OCI-LY3 (cell line): ENCODE measurements around the gene CSPG5.

ENCODE experiments used
- H2AFZ ChIP-seq: fragments of 200-600, 300-600 bp; shearing (Covaris generic); 2 replicates; pipeline ENCODE4 v1.6.0; 2014; ENCODE audit warnings: antibody characterized with exemption, low read depth, low read length
- H3K27ac ChIP-seq: fragments of 200-600, 300-600 bp; sonication (generic); 2 replicates; pipeline ENCODE4 v1.5.1; 2014; ENCODE audit warnings: mild to moderate bottlenecking, low read length, moderate library complexity, mixed read lengths
- H3K27me3 ChIP-seq: fragments of 200-600, 300-600 bp; sonication (generic); 2 replicates; pipeline ENCODE4 v1.6.1; 2014; ENCODE audit warnings: low read depth, low read length, mixed read lengths
- H3K36me3 ChIP-seq: fragments of 200-600, 300-600 bp; sonication (generic); replicated peaks from 2 replicates; pipeline ENCODE3; 2014; ENCODE audit warnings: low read depth, low read length, mixed read lengths
- H3K4me1 ChIP-seq: fragments of 300-600, 200-600 bp; sonication (generic); 2 replicates; pipeline ENCODE4 v1.6.1; 2014; ENCODE audit warnings: low read length, mixed read lengths
- H3K4me2 ChIP-seq: fragments of 200-600, 300-600 bp; sonication (generic); 2 replicates; pipeline ENCODE4 v1.6.1; 2014; ENCODE audit warnings: low read length, mixed read lengths
- H3K4me3 ChIP-seq: fragments of 300-600, 200-600 bp; sonication (generic); 2 replicates; pipeline ENCODE4 v1.5.1; 2014; ENCODE audit warnings: antibody characterized with exemption, mild to moderate bottlenecking, low read length, moderate library complexity
- H3K79me2 ChIP-seq: fragments of 300-600, 200-600 bp; shearing (Covaris generic); 2 replicates; pipeline ENCODE4 v1.6.1; 2014; ENCODE audit warnings: mild to moderate bottlenecking, low read length, mixed read lengths
- H3K9ac ChIP-seq: fragments of 300-600, 200-600 bp; shearing (Covaris generic); 2 replicates; pipeline ENCODE4 v1.6.0; 2014; ENCODE audit warnings: mild to moderate bottlenecking, low read length, moderate library complexity
- H3K9me3 ChIP-seq: fragments of 200-600, 300-600 bp; shearing (Covaris generic); 2 replicates; pipeline ENCODE4 v1.6.1; 2014; ENCODE audit warnings: low read length, mixed read lengths; ENCODE audit not compliant: insufficient read depth
- H4K20me1 ChIP-seq: fragments of 200-600, 300-600 bp; sonication (generic); 2 replicates; pipeline ENCODE4 v1.6.1; 2016; ENCODE audit warnings: low read length, mixed read lengths; ENCODE audit not compliant: insufficient read depth
- EZH2phosphoT487 ChIP-seq: fragments of 200-600 bp; shearing (Covaris generic); IDR thresholded peaks from 2 replicates; pipeline ENCODE4 v1.6.1; 2018; ENCODE audit warnings: antibody characterized with exemption, mixed run types, low read depth
- TF ChIP-seq, protein P1 (sequence below): fragments of 200-600, 300-600 bp; sonication (generic); IDR thresholded peaks from 2 replicates; pipeline ENCODE4 v1.5.1; 2014; ENCODE audit warnings: antibody characterized with exemption, low read length, low read depth

Gene CSPG5

DNA sequence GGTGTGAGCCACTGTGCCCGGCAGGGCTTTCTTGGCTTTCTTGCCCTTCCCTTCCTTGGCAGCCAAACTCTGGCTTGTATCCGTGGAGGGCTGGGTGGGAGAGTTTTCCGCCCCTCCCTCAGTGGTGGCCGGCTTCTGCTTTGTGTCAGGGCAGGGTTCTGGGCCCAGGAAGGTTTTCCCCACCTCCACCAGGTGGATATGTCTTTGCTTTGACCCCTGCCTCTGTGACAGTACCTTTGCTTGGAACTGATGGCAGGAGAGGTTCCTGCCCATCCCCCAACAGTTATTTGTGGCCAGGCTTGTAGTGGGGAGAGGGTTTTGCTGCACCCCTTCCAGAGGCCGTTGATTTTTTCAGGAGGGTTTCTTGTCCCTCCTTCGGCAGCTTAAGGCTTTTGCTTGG lies 24.3 kb downstream of the CSPG5 start:
- H3K4me1 ChIP-seq, result no peaks in the 10 kb centered on the region
- no peak overlapping the region for H3K27ac ChIP-seq
- no peak overlapping the region for H3K9ac ChIP-seq
- no peaks in the 10 kb centered on the region for H4K20me1 ChIP-seq
- no peak overlapping the region for H3K4me2 ChIP-seq
- TF ChIP-seq, protein P1, sequence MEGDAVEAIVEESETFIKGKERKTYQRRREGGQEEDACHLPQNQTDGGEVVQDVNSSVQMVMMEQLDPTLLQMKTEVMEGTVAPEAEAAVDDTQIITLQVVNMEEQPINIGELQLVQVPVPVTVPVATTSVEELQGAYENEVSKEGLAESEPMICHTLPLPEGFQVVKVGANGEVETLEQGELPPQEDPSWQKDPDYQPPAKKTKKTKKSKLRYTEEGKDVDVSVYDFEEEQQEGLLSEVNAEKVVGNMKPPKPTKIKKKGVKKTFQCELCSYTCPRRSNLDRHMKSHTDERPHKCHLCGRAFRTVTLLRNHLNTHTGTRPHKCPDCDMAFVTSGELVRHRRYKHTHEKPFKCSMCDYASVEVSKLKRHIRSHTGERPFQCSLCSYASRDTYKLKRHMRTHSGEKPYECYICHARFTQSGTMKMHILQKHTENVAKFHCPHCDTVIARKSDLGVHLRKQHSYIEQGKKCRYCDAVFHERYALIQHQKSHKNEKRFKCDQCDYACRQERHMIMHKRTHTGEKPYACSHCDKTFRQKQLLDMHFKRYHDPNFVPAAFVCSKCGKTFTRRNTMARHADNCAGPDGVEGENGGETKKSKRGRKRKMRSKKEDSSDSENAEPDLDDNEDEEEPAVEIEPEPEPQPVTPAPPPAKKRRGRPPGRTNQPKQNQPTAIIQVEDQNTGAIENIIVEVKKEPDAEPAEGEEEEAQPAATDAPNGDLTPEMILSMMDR, result no peak
- TF ChIP-seq EZH2phosphoT487, result no peak
- H3K36me3 ChIP-seq, result no peaks in the 10 kb centered on the region
- H2AFZ ChIP-seq, result no peak overlapping the region
- H3K4me3 ChIP-seq, result no peak overlapping the region
- no peaks in the 10 kb centered on the region for H3K9me3 ChIP-seq
- H3K27me3 ChIP-seq, result peaks cover 12% of the 10 kb centered on the region; the same call in 1 of the 2 replicates
- no peaks in the 10 kb centered on the region for H3K79me2 ChIP-seq

DNA sequence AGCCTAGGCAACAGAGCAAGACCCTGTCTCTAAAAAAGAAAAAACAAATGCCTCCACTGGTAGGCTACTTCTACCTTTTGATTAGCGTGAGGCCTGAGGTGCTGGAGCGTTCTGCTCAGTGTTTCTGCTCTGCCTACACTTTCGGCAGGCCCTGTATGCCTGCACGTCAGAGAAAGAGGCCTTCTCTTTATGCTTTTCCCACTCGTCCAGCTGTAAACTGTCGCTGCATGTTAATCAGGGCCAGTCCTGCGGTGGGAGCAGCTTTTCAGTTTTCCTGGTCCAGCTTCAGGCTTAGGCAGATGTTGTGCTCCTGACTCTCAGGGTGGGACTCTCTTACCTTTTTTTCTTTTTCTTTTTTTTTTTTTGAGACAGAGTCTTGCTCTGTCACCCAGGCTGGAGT lies 25.3 kb downstream of the CSPG5 start:
- no peaks in the 10 kb centered on the region for H3K36me3 ChIP-seq
- no peaks in the 10 kb centered on the region for H4K20me1 ChIP-seq
- peaks cover 16% of the 10 kb centered on the region; the same call in 1 of the 2 replicates for H3K27me3 ChIP-seq
- no peak overlapping the region for H3K4me2 ChIP-seq
- no peak overlapping the region for H3K27ac ChIP-seq
- TF ChIP-seq, protein P1, result no peak
- TF ChIP-seq EZH2phosphoT487, result no peak
- no peaks in the 10 kb centered on the region for H3K4me1 ChIP-seq
- H3K9ac ChIP-seq, result no peak overlapping the region
- no peaks in the 10 kb centered on the region for H3K9me3 ChIP-seq
- no peak overlapping the region for H2AFZ ChIP-seq
- no peak overlapping the region for H3K4me3 ChIP-seq
- H3K79me2 ChIP-seq, result no peaks in the 10 kb centered on the region

DNA sequence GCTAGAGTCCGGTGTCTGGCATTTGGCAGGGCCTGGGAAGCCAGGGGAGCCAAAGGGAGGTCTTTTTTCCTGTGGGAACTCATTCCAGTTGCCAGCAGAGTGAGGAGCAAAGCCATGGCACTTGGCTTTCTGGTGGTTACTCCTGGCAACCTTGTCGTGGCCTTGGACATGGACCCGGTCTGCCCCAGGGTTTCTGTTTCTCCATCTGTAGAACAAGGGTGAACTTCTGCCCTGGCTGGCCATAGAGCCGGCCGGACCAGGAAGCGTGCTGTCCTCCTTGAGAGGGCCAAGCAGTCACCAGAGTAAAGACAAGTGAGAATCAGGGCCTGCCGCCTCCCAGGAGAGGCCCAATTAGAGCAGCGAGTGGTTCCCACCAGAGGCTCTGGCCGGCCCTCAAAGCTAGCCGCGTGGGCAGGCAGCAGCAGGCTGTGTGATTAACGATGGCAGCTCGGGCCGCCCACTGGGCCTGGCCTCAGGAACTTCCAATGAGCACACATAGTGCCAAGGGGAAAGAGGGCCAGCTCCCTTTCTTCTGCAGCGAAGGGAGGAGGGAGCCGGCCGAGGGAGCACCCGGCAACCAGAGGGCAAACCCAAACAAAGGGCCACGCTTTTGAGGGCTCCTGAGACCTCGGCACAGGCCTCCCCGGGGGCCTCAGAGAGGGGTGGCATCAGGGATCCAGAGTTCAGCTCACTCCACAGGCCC lies 36.0 kb downstream of the CSPG5 start:
- Histone ChIP-seq H3K79me2 (no peaks in the 10 kb centered on the region), H3K27me3 (peaks cover 4% of the 10 kb centered on the region), H3K4me1 (no peaks in the 10 kb centered on the region), H3K4me2 (no peak overlapping the region), H4K20me1 (no peaks in the 10 kb centered on the region), H3K27ac (no peak overlapping the region), H3K9me3 (no peaks in the 10 kb centered on the region), H2AFZ (no peak overlapping the region), H3K9ac (no peak overlapping the region), H3K4me3 (no peak overlapping the region), H3K36me3 (no peaks in the 10 kb centered on the region)
- TF ChIP-seq EZH2phosphoT487, result no peak
- TF ChIP-seq, protein P1, result no peak

DNA sequence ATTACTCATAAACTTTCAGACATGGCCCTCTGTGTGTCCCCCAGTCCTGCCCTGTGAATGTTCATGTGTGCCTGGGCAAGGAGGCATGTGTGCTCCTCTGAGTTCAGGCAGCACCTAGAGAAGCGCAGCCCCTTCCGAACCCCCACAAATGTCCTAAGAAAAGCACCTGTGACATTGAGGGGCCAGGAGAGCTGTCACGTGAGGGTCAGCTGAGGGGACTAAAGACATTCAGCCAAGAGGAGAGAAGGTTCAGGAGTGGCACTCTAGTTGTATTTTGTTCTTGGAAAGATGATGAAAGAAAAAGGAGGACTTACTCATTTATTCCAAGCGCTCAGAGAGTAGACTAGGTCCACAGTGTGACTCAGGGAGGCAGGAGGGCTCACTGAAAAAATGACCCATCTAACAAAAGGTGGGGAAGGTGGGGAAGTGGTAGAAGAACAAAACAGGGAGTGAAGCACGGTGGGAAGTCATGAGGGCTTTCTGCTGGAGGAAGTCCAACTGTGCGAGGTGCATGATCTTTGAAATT lies 37.0 kb downstream of the CSPG5 start:
- TF ChIP-seq, protein P1, result no peak
- TF ChIP-seq EZH2phosphoT487, result no peak
- Histone ChIP-seq H4K20me1 (no peaks in the 10 kb centered on the region), H3K79me2 (no peaks in the 10 kb centered on the region), H3K27ac (no peak overlapping the region), H3K9me3 (no peaks in the 10 kb centered on the region), H3K36me3 (no peaks in the 10 kb centered on the region), H3K27me3 (no peaks in the 10 kb centered on the region), H3K4me1 (no peaks in the 10 kb centered on the region), H3K4me3 (no peak overlapping the region), H3K4me2 (no peak overlapping the region), H2AFZ (no peak overlapping the region), H3K9ac (no peak overlapping the region)
